ENCODE measurements around the gene PRKN. TPM values are rescaled to one million over a fixed set of nuclear protein-coding genes. Genes with fewer than 3 reads are reported as not detected.

Gene PRKN
- total and polyA plus RNA-seq, 5 donors from 2014 or later: 0.24 to 3.7 (median 2.5) TPM

DNA sequence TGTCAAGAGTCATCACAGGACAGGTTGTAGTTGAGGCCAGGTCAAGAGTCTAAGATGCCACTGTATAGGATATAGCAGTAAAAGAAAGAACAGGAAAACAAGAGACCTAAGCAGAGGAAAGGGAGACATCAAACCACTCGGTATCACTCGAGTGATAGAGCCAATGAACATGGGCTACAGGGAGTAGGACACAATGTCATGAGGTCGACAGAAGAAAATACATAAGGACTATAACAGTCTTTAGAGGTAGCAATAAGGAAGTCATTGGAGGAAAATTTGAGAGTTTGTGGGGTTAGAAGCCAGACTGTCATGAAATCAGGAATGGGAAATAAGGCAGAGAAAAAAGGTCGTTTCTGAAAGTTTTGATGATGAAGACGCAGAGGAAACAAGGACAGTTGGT is 99.7 kb downstream of the PRKN start:
- Mint-ChIP-seq H3K36me3 (peaks cover 2% of the 10 kb centered on the region), H3K27ac (peak overlapping the region in 1 of 3 donors; percentile 70), H3K27me3 (no peaks in the 10 kb centered on the region), H3K9me3 (peaks cover 0 to 10% (median 2%) of the 10 kb centered on the region in 7 donors), H3K4me3 (no peak overlapping the region), H3K4me1 (no peaks in the 10 kb centered on the region)
- no peaks in the 10 kb centered on the region for H3K27me3 ChIP-seq (ENCODE audit: control insufficient read depth, insufficient read depth, low read length)
- DNase-seq (no peak), ATAC-seq (ENCODE audit: low read depth in 2 of 2) (no peak)
- no peaks in the 10 kb centered on the region for H3K9me3 ChIP-seq (ENCODE audit: control insufficient read depth in 2 of 2, low read length in 2 of 2)
- H3K36me3 ChIP-seq (ENCODE audit: control insufficient read depth, insufficient read depth, low read length): no peaks in the 10 kb centered on the region
- H3K27ac ChIP-seq (ENCODE audit: insufficient read depth, low read length, poor library complexity, severe bottlenecking): no peak overlapping the region
- no peaks in the 10 kb centered on the region for H3K4me1 ChIP-seq (ENCODE audit: control insufficient read depth, insufficient read depth, low read length, poor library complexity, severe bottlenecking)
- H3K4me3 ChIP-seq (ENCODE audit: low read depth, low read length): no peak overlapping the region

DNA sequence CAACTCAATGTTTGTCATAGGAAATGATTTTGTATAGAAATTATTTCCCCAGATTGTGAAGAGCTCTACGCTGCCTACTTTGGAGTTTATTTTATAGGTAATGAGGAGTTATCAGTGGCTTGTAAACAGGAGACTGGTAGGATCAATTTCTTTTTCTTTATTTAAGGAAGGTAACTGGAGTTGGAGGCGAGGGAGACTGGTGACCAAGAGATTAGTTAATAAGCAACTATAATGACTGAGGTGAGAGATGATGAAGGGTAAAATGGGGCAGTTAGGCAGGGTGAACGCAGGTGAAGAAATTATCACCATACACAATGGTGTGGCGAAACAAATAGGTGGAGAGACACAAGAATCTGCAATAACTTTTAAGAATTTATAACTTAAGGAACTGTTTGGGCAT is 100.2 kb downstream of the PRKN start:
- H3K36me3 Mint-ChIP-seq: peaks cover 6% of the 10 kb centered on the region

GRCh38 chr6:162626869-162627268 is 100.7 kb downstream of the PRKN start:
- Mint-ChIP-seq H3K36me3 (peaks cover 6% of the 10 kb centered on the region), H3K27ac (no peak overlapping the region), H3K27me3 (no peaks in the 10 kb centered on the region), H3K4me3 (no peak overlapping the region), H3K4me1 (no peaks in the 10 kb centered on the region), H3K9me3 (peaks cover 0 to 10% (median 2%) of the 10 kb centered on the region in 7 donors)
- ATAC-seq (ENCODE audit: low read depth in 2 of 2) (no peak), DNase-seq (no peak)
- Histone ChIP-seq H3K4me3 (ENCODE audit: low read depth, low read length) (no peak overlapping the region), H3K4me1 (ENCODE audit: control insufficient read depth, insufficient read depth, low read length, poor library complexity, severe bottlenecking) (no peaks in the 10 kb centered on the region), H3K36me3 (ENCODE audit: control insufficient read depth, insufficient read depth, low read length) (no peaks in the 10 kb centered on the region), H3K27me3 (ENCODE audit: control insufficient read depth, insufficient read depth, low read length) (no peaks in the 10 kb centered on the region), H3K9me3 (ENCODE audit: control insufficient read depth in 2 of 2, low read length in 2 of 2) (no peaks in the 10 kb centered on the region), H3K27ac (ENCODE audit: insufficient read depth, low read length, poor library complexity, severe bottlenecking) (no peak overlapping the region)

More for the DNA sequence above, 100.2 kb downstream of the PRKN start:
- Histone ChIP-seq H3K27ac (ENCODE audit: insufficient read depth, low read length, poor library complexity, severe bottlenecking) (no peak overlapping the region), H3K9me3 (ENCODE audit: control insufficient read depth in 2 of 2, low read length in 2 of 2) (no peaks in the 10 kb centered on the region), H3K4me3 (ENCODE audit: low read depth, low read length) (no peak overlapping the region), H3K36me3 (ENCODE audit: control insufficient read depth, insufficient read depth, low read length) (no peaks in the 10 kb centered on the region), H3K4me1 (ENCODE audit: control insufficient read depth, insufficient read depth, low read length, poor library complexity, severe bottlenecking) (no peaks in the 10 kb centered on the region), H3K27me3 (ENCODE audit: control insufficient read depth, insufficient read depth, low read length) (no peaks in the 10 kb centered on the region)
- Mint-ChIP-seq H3K27ac (no peak overlapping the region), H3K4me3 (no peak overlapping the region), H3K9me3 (peaks cover 0 to 10% (median 2%) of the 10 kb centered on the region in 7 donors), H3K4me1 (no peaks in the 10 kb centered on the region), H3K27me3 (no peaks in the 10 kb centered on the region)
- ATAC-seq (ENCODE audit: low read depth in 2 of 2) (no peak), DNase-seq (no peak)

DNA sequence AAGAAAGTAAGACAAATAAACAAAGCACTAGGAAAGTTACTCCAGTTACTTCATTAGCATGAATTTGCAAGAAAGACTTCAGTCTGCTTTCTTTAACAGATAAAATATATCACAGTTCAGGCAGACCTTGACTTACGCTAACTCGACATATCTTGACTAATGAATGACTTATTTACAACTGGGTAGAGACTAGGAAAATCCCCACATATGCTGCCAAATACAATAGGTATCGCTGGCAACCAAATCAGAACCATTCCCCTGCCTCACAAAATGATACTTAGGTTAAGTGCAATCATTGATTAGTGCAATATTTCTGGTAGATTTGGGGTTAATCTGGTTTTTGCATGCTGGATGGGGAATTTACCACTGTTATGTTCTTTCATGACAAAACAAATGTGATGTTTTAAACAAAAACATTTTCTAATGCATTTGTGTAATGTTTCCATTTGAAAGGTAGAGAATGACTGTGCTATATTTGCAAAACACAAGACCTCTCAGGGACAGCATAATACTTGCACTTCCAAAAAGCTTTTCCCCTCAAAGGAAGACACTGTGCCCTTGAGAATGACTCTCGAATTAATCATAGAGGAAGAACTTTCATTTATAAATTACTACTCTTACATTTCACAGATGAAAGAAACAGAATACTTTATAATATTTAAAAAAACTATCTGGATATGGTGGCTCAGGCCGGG is 101.6 kb downstream of the PRKN start:
- Histone ChIP-seq H3K4me1 (ENCODE audit: control insufficient read depth, insufficient read depth, low read length, poor library complexity, severe bottlenecking) (no peaks in the 10 kb centered on the region), H3K9me3 (ENCODE audit: control insufficient read depth in 2 of 2, low read length in 2 of 2) (no peaks in the 10 kb centered on the region), H3K4me3 (ENCODE audit: low read depth, low read length) (no peak overlapping the region), H3K36me3 (ENCODE audit: control insufficient read depth, insufficient read depth, low read length) (no peaks in the 10 kb centered on the region), H3K27ac (ENCODE audit: insufficient read depth, low read length, poor library complexity, severe bottlenecking) (no peak overlapping the region), H3K27me3 (ENCODE audit: control insufficient read depth, insufficient read depth, low read length) (no peaks in the 10 kb centered on the region)
- no peak for ATAC-seq (ENCODE audit: low read depth in 2 of 2)
- Mint-ChIP-seq H3K4me3 (no peak overlapping the region), H3K27ac (no peak overlapping the region), H3K9me3 (peaks cover 0 to 10% (median 2%) of the 10 kb centered on the region in 7 donors), H3K27me3 (no peaks in the 10 kb centered on the region), H3K4me1 (no peaks in the 10 kb centered on the region), H3K36me3 (peaks cover 6% of the 10 kb centered on the region)
- no peak for DNase-seq

GRCh38 chr6:162622572-162622971 is 105.0 kb downstream of the PRKN start:
- Mint-ChIP-seq H3K4me3 (no peak overlapping the region), H3K9me3 (peaks cover 0 to 6% (median 0%) of the 10 kb centered on the region in 7 donors), H3K27me3 (no peaks in the 10 kb centered on the region), H3K27ac (no peak overlapping the region), H3K36me3 (peaks cover 6% of the 10 kb centered on the region), H3K4me1 (no peaks in the 10 kb centered on the region)
- no peaks in the 10 kb centered on the region for H3K27me3 ChIP-seq (ENCODE audit: control insufficient read depth, insufficient read depth, low read length)
- DNase-seq (no peak), ATAC-seq (ENCODE audit: low read depth in 2 of 2) (no peak)
- H3K9me3 ChIP-seq (ENCODE audit: control insufficient read depth in 2 of 2, low read length in 2 of 2): no peaks in the 10 kb centered on the region
- no peaks in the 10 kb centered on the region for H3K36me3 ChIP-seq (ENCODE audit: control insufficient read depth, insufficient read depth, low read length)
- H3K4me1 ChIP-seq (ENCODE audit: control insufficient read depth, insufficient read depth, low read length, poor library complexity, severe bottlenecking): no peaks in the 10 kb centered on the region
- no peak overlapping the region for H3K4me3 ChIP-seq (ENCODE audit: low read depth, low read length)
- H3K27ac ChIP-seq (ENCODE audit: insufficient read depth, low read length, poor library complexity, severe bottlenecking): no peak overlapping the region

GRCh38 chr6:162621246-162621645 is 106.3 kb downstream of the PRKN start:
- peaks cover 6% of the 10 kb centered on the region for H3K36me3 Mint-ChIP-seq
- H3K27ac Mint-ChIP-seq: no peak overlapping the region
- Histone ChIP-seq H3K9me3 (ENCODE audit: control insufficient read depth in 2 of 2, low read length in 2 of 2) (no peaks in the 10 kb centered on the region), H3K4me1 (ENCODE audit: control insufficient read depth, insufficient read depth, low read length, poor library complexity, severe bottlenecking) (no peaks in the 10 kb centered on the region), H3K27ac (ENCODE audit: insufficient read depth, low read length, poor library complexity, severe bottlenecking) (no peak overlapping the region), H3K36me3 (ENCODE audit: control insufficient read depth, insufficient read depth, low read length) (no peaks in the 10 kb centered on the region), H3K4me3 (ENCODE audit: low read depth, low read length) (no peak overlapping the region), H3K27me3 (ENCODE audit: control insufficient read depth, insufficient read depth, low read length) (no peaks in the 10 kb centered on the region)
- no peak overlapping the region for H3K4me3 Mint-ChIP-seq
- DNase-seq (peak in 1 of 3 donors; percentile 1), ATAC-seq (ENCODE audit: low read depth in 2 of 2) (no peak)
- no peaks in the 10 kb centered on the region for H3K27me3 Mint-ChIP-seq
- no peaks in the 10 kb centered on the region for H3K9me3 Mint-ChIP-seq
- H3K4me1 Mint-ChIP-seq: no peaks in the 10 kb centered on the region

DNA sequence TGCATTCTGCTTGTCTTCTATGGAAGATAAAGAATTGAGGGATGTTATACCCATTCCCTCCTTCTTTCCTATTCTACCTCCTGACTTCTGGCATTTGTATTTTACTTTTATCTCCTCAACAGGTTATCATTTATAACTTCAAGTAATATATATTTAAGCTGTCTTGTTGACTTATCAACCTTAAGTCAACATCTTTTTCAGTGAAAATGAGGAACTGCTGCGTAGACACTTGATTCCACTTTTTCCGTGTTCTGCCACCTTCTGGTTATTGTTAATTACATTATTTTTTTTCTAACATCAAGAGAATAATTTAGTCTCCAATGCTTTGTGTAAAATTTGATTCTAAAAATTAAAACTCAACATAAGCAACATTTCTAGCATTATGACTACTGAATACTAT is 107.5 kb downstream of the PRKN start:
- no peaks in the 10 kb centered on the region for H3K9me3 ChIP-seq (ENCODE audit: control insufficient read depth in 2 of 2, low read length in 2 of 2)
- H3K27ac Mint-ChIP-seq: no peak overlapping the region

DNA sequence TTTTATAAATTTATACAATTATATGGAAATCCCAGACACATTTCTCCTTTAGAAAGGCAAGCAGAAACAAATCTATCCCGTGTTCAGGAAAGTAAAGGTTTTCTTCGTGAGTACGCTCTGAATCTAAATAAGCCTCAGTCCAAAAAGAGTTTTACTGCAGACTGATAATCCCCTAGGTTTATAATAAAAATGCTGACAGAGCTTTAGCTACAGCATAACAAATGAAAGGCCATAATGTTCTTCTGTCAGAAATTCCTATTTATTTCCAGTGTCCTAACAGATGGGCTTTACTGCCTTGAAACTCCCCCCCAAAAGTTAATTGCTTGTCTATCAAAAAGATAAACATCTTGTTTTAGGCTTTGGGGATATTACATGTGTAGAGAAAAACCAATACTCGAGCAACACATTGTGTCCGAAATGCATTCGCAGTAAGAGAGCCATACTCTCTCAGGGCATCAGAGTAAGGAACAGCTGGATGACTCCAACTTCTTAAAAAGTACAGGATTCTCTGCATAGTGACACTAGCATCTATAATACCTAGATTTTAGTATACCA is 109.0 kb downstream of the PRKN start:
- DNase-seq (no peak), ATAC-seq (ENCODE audit: low read depth in 2 of 2) (no peak)
- Mint-ChIP-seq H3K9me3 (no peaks in the 10 kb centered on the region), H3K36me3 (peaks cover 6% of the 10 kb centered on the region), H3K4me3 (no peak overlapping the region), H3K4me1 (peaks cover 0 to 2% (median 0%) of the 10 kb centered on the region in 4 donors), H3K27ac (no peak overlapping the region), H3K27me3 (no peaks in the 10 kb centered on the region)
- Histone ChIP-seq H3K36me3 (ENCODE audit: control insufficient read depth, insufficient read depth, low read length) (no peaks in the 10 kb centered on the region), H3K27ac (ENCODE audit: insufficient read depth, low read length, poor library complexity, severe bottlenecking) (no peak overlapping the region), H3K4me1 (ENCODE audit: control insufficient read depth, insufficient read depth, low read length, poor library complexity, severe bottlenecking) (no peaks in the 10 kb centered on the region), H3K4me3 (ENCODE audit: low read depth, low read length) (no peak overlapping the region), H3K9me3 (ENCODE audit: control insufficient read depth in 2 of 2, low read length in 2 of 2) (no peaks in the 10 kb centered on the region), H3K27me3 (ENCODE audit: control insufficient read depth, insufficient read depth, low read length) (no peaks in the 10 kb centered on the region)

More for the DNA sequence above, 107.5 kb downstream of the PRKN start:
- no peaks in the 10 kb centered on the region for H3K27me3 Mint-ChIP-seq
- no peak overlapping the region for H3K4me3 ChIP-seq (ENCODE audit: low read depth, low read length)
- ATAC-seq (ENCODE audit: low read depth in 2 of 2): no peak
- H3K4me1 ChIP-seq (ENCODE audit: control insufficient read depth, insufficient read depth, low read length, poor library complexity, severe bottlenecking): no peaks in the 10 kb centered on the region
- peaks cover 0 to 2% (median 0%) of the 10 kb centered on the region in 4 donors for H3K4me1 Mint-ChIP-seq
- no peak for DNase-seq
- H3K4me3 Mint-ChIP-seq: no peak overlapping the region
- peaks cover 6% of the 10 kb centered on the region for H3K36me3 Mint-ChIP-seq
- H3K36me3 ChIP-seq (ENCODE audit: control insufficient read depth, insufficient read depth, low read length): no peaks in the 10 kb centered on the region
- no peaks in the 10 kb centered on the region for H3K27me3 ChIP-seq (ENCODE audit: control insufficient read depth, insufficient read depth, low read length)
- H3K27ac ChIP-seq (ENCODE audit: insufficient read depth, low read length, poor library complexity, severe bottlenecking): no peak overlapping the region
- no peaks in the 10 kb centered on the region for H3K9me3 Mint-ChIP-seq
